NCI-H345 treated with DMSO at 0.1 percent for 48 hours (cell line): ENCODE data around the gene SMO.
"Not testable (repeated sequence)": the region's sequence is repeated elsewhere in the genome, so short reads cannot be mapped to it uniquely, and the experiment has no call there.

Experiments
- DNase-seq: peaks from one replicate; lab custom pipeline; 2025; ENCODE audit not compliant: unreplicated experiment; lab: John Stamatoyannopoulos, UW

SMO gene

GRCh38 chr7:129208667-129209066 is 20.2 kb downstream of the SMO start:
- no peak for DNase-seq

- no peak for DNase-seq
Observed at GRCh38 chr7:129209067-129209926, 20.9 kb downstream of the SMO start.

DNA sequence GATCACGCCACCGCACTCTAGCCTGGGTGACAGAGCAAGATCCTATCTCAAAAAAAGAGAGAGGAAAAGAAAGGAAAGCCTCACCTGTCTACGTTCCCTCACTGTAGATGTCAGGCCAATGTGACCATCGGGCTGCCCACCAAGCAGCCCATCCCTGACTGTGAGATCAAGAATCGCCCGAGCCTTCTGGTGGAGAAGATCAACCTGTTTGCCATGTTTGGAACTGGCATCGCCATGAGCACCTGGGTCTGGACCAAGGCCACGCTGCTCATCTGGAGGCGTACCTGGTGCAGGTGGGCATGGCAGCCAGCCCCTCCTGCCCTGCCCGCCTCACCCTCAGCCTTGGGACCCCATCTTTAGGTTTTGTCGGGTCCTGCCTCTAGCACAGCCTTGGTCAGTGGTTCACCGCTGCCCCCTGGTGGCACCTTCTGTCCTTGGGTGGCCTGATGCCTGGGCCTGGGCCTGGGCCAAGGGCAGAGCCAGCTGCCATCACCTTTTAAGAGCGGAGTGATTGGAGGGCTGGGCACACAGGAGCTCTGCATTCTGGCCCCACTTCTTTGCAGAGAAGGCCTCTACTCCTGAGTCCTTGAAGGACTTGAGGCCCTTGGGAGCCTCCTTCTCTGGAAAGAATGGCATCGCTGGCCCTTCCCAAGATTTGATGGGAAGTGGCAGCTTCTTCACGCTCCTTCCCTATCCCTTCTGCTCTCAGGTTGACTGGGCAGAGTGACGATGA is 22.0 kb downstream of the SMO start:
- DNase-seq, result peak; percentile 22

GRCh38 chr7:129210989-129211312 is 22.5 kb downstream of the SMO start:
- DNase-seq, result no peak

DNA sequence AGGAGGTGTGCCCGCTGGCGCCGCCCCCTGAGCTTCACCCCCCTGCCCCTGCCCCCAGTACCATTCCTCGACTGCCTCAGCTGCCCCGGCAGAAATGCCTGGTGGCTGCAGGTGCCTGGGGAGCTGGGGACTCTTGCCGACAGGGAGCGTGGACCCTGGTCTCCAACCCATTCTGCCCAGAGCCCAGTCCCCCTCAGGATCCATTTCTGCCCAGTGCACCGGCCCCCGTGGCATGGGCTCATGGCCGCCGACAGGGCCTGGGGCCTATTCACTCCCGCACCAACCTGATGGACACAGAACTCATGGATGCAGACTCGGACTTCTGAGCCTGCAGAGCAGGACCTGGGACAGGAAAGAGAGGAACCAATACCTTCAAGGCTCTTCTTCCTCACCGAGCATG is 23.7 kb downstream of the SMO start:
- no peak for DNase-seq

- DNase-seq, result no peak
Observed at GRCh38 chr7:129212596-129212995, 24.2 kb downstream of the SMO start.

DNA sequence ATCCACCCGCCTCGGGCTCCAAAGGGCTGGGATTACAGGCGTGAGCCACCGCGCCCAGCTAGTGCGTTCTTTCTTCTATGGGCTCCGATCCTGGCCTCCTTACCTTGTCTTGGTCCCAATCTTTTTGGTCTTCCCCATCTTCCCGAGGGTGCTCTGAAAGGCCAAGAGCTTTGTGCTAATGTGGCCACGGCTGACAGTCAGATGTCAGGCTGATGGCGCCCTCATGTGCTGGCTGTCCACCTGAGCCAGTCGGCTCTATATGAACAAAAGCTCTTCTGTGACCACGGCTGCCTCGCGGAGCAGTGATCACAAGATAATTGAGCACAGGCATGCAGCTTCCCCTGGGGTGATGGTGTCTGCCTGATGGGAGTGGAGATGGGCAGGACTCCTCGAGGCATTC is 25.4 kb downstream of the SMO start:
- no peak for DNase-seq

DNA sequence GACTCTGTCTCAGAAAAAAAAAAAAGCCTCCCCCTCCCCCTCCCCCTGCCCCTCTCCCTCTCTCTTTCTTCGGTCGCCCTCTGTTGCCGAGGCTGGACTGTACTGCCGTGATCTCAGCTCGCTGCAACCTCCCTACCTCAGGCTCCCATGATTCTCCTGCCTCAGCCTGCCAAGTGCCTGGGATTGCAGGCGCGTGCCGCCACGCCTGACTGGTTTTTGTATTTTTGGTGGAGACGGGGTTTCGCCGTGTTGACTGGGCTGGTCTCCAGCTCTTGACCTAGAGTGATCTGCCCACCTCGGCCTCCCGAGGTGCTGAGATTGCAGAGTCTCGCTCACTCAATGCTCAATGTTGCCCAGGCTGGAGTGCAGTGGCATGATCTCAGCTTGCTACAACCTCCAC is 27.3 kb downstream of the SMO start:
- not testable (repeated sequence) for DNase-seq

DNA sequence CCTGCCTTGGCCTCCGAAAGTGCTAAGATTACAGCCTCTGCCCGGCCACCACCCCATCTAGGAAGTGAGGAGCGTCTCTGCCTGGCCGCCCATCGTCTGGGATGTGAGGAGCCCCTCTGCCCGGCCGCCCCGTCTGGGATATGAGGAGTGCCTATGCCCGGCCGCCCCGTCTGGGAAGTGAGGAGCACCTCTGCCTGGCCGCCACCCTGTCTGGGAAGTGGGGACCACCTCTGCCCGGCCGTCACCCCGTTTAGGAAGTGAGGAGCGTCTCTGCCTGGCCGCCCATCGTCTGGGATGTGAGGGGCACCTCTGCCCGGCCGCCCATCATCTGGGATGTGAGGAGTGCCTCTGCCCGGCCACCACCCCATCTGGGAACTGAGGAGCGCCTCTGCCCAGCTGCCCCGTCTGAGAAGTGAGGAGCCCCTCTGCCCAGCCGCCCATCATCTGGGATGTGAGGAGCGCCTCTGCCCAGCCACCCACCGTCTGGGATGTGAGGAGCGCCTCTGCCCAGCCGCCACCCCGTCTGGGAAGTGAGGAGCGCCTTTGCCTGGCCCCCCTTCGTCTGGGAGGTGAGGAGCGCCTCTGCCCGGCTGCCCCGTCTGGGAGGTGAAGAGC is 27.8 kb downstream of the SMO start:
- not testable (repeated sequence) for DNase-seq

DNA sequence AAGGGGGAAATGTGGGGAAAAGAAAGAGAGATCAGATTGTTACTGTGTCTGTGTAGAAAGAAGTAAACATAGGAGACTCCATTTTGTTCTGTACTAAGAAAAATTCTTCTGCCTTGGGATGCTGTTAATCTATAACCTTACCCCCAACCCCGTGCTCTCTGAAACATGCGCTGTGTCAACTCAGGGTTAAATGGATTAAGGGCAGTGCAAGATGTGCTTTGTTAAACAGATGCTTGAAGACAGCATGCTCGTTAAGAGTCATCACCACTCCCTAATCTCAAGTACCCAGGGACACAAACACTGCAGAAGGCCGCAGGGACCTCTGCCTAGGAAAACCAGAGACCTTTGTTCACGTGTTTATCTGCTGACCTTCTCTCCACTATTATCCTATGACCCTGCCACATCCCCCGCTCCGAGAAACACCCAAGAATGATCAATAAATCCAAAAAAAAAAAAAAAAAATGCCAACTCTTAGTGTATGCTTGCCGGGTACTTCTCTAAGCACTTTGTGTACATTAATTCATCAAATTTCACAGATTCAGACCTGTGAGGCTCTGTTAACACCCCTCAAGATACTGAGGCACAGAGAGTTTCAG is 28.5 kb downstream of the SMO start:
- not testable (repeated sequence) for DNase-seq

DNA sequence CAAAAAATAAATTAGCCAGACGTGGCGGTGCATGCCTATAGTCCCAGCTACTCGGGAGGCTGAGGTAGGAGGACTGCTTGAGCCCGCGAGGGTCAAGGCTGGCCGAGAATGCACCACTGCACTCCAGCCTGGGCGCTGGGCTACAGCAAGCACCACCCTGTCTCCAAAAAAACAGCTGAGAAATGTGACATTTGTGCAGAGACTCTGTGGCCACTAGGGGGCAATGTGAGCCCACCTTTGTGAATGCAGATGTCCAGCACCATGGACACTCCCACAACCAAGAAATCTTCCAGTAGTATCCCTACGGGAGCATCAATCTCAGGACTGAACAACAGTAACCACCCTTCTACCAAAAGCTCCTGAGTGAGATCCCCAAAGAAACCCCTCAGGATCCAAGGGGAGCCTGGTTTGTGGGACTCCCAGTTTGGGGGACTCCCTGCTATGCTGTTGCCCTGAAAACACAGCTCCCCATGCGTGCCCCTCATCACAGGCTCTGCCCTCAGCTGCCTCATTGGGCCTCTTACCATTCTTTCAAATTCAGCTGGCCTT is 30.2 kb downstream of the SMO start:
- DNase-seq, result peak; percentile 72

DNA sequence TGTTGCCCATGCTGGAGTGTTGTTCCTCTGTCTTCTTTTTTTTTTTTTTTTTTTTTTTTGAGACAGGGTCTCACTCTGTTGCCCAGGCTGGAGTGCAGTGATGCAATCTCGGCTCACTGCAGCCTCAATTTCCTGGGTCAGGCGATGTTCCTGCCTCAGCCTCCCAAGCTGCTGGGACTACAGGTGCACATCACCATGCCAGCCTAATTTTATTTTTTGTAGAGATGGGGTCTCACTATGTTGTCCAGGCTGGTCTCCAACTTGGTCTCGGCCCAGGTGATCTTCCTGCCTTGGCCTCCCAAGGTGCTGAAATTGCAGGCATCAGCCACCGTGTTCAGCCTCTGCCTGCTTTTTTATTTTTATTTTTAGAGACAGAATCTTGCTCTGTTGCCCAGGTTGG is 30.7 kb downstream of the SMO start:
- not testable (repeated sequence) for DNase-seq

DNA sequence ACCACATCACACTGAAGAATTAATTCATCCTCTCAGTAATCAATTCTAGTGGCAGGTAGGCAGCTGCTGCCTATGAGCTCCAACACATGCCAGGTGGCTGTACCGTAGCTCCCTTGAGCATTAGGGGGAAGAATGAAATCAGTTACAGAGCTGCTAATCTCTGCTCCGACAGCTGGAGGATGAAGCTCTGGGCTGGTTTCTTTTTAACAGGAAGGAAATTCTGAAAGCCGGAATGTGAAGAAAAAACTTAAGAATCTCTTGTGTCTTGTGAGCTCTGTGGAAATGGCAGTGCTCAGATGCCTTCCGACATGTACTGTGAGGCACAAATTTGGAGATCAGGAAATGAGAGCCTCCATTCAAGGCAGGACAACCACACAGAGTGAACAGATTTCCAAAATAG is 33.6 kb downstream of the SMO start:
- DNase-seq, result no peak

DNA sequence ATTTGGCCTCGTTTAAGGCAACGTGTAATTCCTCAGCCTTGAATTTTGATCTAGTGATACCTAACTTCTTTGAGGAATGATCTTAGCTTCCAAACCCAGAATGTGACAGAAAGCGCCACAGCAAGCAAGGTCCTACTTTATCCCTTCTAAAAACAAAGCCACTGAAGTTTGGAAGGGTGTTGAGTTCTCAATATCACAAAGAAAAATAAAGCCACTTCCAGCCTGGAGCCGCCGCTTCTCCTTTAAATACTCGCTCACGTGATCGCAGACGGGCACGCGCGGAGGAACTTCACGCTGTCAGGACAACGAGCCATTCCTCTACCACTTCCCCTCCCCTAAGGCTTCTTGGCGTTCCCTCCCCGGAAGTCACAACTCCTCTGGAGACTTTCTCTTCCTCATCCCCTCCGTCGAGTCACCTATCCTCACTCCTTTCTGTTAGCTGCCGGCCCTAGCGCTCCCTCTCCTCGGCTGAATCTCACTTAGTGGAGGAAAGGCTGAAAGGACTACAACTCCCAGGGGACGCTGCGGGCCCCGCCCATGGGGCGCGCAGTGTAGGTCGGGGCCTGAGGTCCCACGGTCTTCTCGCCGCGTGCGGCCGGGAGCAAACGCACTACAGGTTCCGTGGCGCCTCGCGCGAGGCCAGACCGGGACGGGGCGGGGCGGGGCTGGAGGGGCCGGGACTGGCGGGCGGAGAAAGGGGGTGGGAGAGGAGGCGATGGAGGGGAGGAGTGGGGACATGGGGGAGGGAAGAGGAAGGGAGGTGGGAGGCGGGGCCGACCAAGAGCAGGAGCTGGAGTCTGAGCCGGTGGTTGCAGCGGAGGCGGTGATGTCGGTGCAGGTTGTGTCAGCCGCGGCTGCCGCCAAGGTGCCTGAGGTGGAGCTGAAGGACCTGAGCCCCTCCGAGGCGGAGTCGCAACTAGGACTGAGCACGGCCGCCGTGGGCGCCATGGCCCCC is 36.1 kb downstream of the SMO start, which contains the start of gene AHCYL2:
AHCYL2 (plus strand) TSS at position 780 of the 955 bp plus-strand sequence.
- DNase-seq, result peak; percentile 97

DNA sequence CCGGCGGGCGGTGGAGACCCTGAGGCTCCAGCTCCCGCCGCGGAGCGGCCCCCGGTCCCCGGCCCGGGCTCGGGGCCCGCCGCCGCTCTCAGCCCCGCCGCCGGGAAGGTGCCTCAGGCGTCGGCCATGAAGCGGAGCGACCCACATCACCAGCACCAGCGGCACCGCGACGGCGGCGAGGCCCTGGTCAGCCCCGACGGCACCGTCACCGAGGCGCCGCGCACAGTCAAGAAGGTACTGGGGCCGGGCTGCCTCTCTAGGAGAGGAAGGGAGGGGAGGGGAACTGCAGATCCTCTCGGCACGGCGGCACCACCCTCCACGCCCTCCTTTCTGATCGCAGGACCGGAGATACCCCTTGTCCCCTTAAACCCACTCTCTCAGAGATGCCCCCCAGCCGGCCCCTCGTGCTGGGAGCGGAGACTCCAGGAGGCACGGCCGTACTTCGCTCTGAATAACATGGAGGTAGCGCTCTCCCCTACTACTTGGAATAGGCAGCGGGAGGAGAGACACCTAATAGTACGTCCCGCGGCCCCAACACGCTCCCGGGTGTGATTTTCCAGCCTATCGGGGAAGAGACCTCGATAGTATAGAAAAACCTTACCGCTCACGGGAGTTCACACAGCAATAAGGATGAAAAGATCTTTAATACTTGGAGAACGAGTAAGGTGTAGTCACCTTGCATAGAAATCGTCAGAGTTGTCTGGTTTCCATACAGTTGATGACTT is 36.9 kb downstream of the SMO start:
- DNase-seq, result peak; percentile 20

GRCh38 chr7:129225931-129226572 is 37.6 kb downstream of the SMO start:
- DNase-seq, result no peak

DNA sequence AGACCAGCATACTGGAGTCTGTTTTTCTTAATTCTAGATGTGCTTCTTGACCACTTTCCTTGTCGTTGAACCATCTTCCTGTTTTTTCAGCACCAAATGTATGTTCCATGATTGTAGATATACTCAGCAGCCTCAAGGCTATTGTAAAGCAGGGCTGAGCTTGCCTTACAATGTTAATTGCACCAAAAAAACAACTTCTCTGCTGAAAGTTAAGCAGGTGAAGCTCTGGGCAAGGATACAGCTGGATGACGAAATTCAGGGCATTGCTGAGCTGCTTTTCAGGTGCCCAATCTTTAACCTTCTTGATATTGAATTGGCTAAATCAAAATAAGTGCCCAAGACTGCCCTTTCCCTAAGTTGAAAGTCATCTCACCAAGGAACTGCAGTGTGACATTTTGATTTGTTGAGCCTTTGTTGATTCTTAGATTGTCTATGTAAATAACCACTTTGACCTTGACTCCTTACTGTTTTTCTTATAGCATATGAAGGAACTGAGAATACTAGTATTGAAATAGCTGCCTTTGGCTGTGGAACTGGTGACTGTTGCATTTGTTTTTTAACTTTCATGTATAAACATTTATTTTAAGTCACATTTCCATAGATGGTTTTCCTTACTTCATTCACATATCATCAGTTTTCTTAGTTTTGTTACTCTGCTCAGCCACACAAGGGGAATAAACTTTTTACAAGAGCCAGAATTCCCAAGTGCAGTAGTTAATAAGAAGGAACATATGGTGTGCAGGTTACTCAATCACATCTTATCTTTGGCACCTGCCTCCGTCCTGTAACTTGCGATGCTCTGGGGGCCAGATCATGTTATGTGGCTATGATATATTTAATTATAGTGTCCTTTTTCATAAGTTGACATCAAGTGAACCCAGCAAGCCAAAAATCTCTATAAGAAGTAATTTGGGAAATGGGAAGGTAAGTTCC is 39.5 kb downstream of the SMO start:
- no peak for DNase-seq

- DNase-seq, result no peak
Observed at GRCh38 chr7:129228633-129229032, 40.2 kb downstream of the SMO start.
